Osteoblast (primary cell): ENCODE data around the gene SUPT20H. TPM values are rescaled to one million over a fixed set of nuclear protein-coding genes. Genes with fewer than 3 reads are reported as not detected.

Source experiments
- DNase-seq: peaks from one replicate; pipeline ENCODE4 v3.0.0; 2011; ENCODE audit warnings: low spot score, mixed read lengths; ENCODE audit not compliant: insufficient read length; ENCODE audit errors: missing footprints
- H2AFZ ChIP-seq: 2 replicates; pipeline ENCODE4 v1.6.0; 2011; ENCODE audit warnings: mild to moderate bottlenecking, low read length
- H3K27ac ChIP-seq: 2 replicates; pipeline ENCODE4 v1.5.1; 2011; ENCODE audit warnings: mild to moderate bottlenecking, low read depth, low read length, moderate library complexity
- H3K27me3 ChIP-seq: 2 replicates; pipeline ENCODE4 v1.6.0; 2012; ENCODE audit warnings: mild to moderate bottlenecking, control low read depth, inconsistent platforms, low read length, moderate library complexity; ENCODE audit not compliant: insufficient read depth
- H3K36me3 ChIP-seq: 2 replicates; pipeline ENCODE4 v1.5.1; 2011; ENCODE audit warnings: mild to moderate bottlenecking, low read length, control low read depth, moderate library complexity; ENCODE audit not compliant: insufficient read depth
- H3K4me1 ChIP-seq: 2 replicates; pipeline ENCODE4 v1.5.1; 2011; ENCODE audit warnings: mild to moderate bottlenecking, low read length, control low read depth, moderate library complexity; ENCODE audit not compliant: insufficient read depth
- H3K4me2 ChIP-seq: 2 replicates; pipeline ENCODE4 v1.6.0; 2011; ENCODE audit warnings: mild to moderate bottlenecking, low read length; ENCODE audit not compliant: insufficient read depth
- H3K4me3 ChIP-seq: fragments of 200-600 bp; sonication (generic); 3 replicates; pipeline ENCODE4 v1.5.1; 2012; ENCODE audit warnings: mild to moderate bottlenecking, low read length, inconsistent platforms; ENCODE audit not compliant: insufficient read depth
- H3K79me2 ChIP-seq: 2 replicates; pipeline ENCODE4 v1.6.0; 2012; ENCODE audit warnings: mild to moderate bottlenecking, low read length, control low read depth, inconsistent platforms; ENCODE audit not compliant: insufficient read depth
- H3K9me3 ChIP-seq: 2 replicates; pipeline ENCODE4 v1.5.1; 2011; ENCODE audit warnings: low read depth, low read length, control low read depth
- H4K20me1 ChIP-seq: 2 replicates; pipeline ENCODE4 v1.6.0; 2012; ENCODE audit warnings: mild to moderate bottlenecking, low read length, control low read depth; ENCODE audit not compliant: insufficient read depth
- total RNA-seq: library from RNA; depleted of rRNA; stranded (reverse); fragments of >200 nt; gene quantifications from 2 replicates; pipeline ENCODE4 v1.2.3, GENCODE V29; 2012
- TF ChIP-seq, protein P1 (sequence below): IDR thresholded peaks from 2 replicates; pipeline ENCODE4 v1.5.1; 2011; ENCODE audit warnings: mild to moderate bottlenecking, low read depth, low read length, moderate library complexity; ENCODE audit errors: extremely low read depth

SUPT20H gene
- total RNA-seq, 1 donor: 53.6 TPM

DNA sequence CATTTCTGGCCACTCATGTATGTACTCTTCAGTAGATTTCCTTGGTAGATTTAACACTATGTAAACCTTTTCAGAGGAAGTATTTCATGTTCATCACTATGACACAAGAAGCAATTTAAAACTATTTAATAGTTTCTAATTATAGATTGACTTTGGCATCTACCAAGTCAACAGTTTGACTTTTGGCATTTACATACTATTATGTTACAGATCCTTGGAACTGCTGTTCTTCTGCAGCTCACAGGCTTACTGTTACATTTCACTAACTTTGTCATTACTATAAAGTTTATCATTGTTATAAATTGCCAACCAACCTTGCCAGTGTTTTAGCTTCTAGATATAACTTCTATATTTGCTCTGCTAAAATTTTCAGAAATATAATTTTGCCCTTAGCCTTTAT lies 18.7 kb downstream of the SUPT20H start:
- no peaks in the 10 kb centered on the region for H4K20me1 ChIP-seq
- no peaks in the 10 kb centered on the region for H3K9me3 ChIP-seq
- no peak overlapping the region for H3K27ac ChIP-seq
- no peaks in the 10 kb centered on the region for H3K4me1 ChIP-seq
- no peak for DNase-seq
- TF ChIP-seq, protein P1, sequence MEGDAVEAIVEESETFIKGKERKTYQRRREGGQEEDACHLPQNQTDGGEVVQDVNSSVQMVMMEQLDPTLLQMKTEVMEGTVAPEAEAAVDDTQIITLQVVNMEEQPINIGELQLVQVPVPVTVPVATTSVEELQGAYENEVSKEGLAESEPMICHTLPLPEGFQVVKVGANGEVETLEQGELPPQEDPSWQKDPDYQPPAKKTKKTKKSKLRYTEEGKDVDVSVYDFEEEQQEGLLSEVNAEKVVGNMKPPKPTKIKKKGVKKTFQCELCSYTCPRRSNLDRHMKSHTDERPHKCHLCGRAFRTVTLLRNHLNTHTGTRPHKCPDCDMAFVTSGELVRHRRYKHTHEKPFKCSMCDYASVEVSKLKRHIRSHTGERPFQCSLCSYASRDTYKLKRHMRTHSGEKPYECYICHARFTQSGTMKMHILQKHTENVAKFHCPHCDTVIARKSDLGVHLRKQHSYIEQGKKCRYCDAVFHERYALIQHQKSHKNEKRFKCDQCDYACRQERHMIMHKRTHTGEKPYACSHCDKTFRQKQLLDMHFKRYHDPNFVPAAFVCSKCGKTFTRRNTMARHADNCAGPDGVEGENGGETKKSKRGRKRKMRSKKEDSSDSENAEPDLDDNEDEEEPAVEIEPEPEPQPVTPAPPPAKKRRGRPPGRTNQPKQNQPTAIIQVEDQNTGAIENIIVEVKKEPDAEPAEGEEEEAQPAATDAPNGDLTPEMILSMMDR: no peak
- no peak overlapping the region for H3K4me2 ChIP-seq
- no peaks in the 10 kb centered on the region for H3K27me3 ChIP-seq
- no peak overlapping the region for H3K4me3 ChIP-seq
- H2AFZ ChIP-seq: no peak overlapping the region
- H3K36me3 ChIP-seq: peaks cover 81% of the 10 kb centered on the region
- peaks cover 11% of the 10 kb centered on the region for H3K79me2 ChIP-seq

DNA sequence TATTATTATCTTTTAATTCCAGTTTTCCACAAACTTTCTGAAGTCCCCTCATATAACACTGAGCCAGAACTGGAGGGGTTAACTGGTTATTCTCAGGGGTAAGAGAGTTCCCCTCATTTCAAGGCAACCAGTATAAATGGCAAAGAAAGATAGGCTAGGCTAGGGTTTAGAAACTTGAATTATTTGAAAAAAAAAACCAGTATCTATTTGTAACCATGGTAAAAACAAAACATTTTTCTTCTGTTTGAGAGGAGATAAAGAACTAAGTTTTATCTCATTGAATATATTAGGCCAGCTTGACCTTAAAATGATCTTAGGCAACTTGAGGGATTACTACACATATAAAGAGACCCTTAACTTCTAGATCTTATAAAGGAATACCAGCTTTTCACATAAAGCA lies 19.6 kb downstream of the SUPT20H start:
- H3K4me2 ChIP-seq: no peak overlapping the region

DNA sequence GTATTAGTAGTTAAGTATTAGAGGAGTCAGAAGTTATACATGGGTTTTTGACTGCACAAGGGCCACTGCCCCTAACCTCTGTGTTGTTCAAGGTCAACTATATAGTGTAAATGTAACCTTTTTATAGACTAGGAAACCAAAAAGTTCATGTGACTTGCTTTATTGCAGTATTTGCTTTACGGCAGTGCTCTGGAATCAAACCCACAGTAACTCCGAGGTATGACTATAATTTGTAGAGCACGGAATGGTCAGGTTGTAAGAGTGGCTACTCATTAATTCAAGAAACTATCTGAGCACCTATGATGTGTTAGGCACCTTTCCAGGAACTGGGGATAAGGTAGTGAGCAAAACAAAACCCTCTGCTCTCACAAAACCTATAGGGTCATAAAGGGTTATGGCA lies 22.2 kb downstream of the SUPT20H start:
- Histone ChIP-seq H2AFZ (no peak overlapping the region), H3K27ac (no peak overlapping the region), H3K36me3 (peaks cover 87% of the 10 kb centered on the region), H3K9me3 (no peaks in the 10 kb centered on the region), H3K4me2 (no peak overlapping the region), H3K79me2 (peaks cover 9% of the 10 kb centered on the region), H3K4me3 (no peak overlapping the region), H4K20me1 (no peaks in the 10 kb centered on the region), H3K27me3 (no peaks in the 10 kb centered on the region), H3K4me1 (no peaks in the 10 kb centered on the region)
- no peak for DNase-seq
- TF ChIP-seq, protein P1: no peak

More for the DNA sequence above, 19.6 kb downstream of the SUPT20H start:
- H4K20me1 ChIP-seq: no peaks in the 10 kb centered on the region
- H3K9me3 ChIP-seq: no peaks in the 10 kb centered on the region
- no peak overlapping the region for H2AFZ ChIP-seq
- no peak overlapping the region for H3K4me3 ChIP-seq
- H3K36me3 ChIP-seq: peaks cover 85% of the 10 kb centered on the region
- no peak overlapping the region for H3K27ac ChIP-seq
- peaks cover 9% of the 10 kb centered on the region for H3K79me2 ChIP-seq
- H3K4me1 ChIP-seq: no peaks in the 10 kb centered on the region
- DNase-seq: no peak
- TF ChIP-seq, protein P1: no peak
- H3K27me3 ChIP-seq: no peaks in the 10 kb centered on the region

DNA sequence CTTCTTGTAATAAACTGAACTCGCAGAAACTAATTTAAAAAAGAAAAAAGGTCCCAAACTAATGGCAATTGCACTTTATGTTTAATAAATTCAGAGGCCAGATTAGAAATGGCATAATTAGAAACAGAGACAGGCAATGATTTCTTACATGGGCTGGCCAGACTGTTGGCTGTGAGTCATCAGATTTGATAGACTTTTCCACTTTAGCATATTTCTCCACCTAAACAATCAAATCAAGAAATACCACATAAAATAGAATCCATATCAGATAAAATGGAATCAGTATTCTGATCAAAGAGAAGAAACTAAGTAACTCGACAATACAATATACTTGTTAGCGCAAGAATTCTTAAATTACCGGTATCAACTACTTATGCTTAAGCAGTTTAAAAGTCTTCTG lies 29.9 kb downstream of the SUPT20H start:
- peak; percentile 36 for DNase-seq
- Histone ChIP-seq H3K9me3 (no peaks in the 10 kb centered on the region), H3K79me2 (no peaks in the 10 kb centered on the region), H3K4me3 (no peak overlapping the region), H3K27ac (no peak overlapping the region), H4K20me1 (no peaks in the 10 kb centered on the region), H3K4me1 (peaks cover 12% of the 10 kb centered on the region), H3K27me3 (no peaks in the 10 kb centered on the region), H3K36me3 (peaks cover 60% of the 10 kb centered on the region), H3K4me2 (no peak overlapping the region), H2AFZ (no peak overlapping the region)
- TF ChIP-seq, protein P1: no peak
